ENCODE data around the gene ANKRD12. TPM values are rescaled to one million over a fixed set of nuclear protein-coding genes. Genes with fewer than 3 reads are reported as not detected.

The ANKRD12 gene
- total and polyA plus RNA-seq, 9 donors: 8.8 to 115 (median 72.9) TPM

GRCh38 chr18:9304388-9305070 lies 167.9 kb downstream of the ANKRD12 start:
- intact Hi-C loops (cut with DNase I): no loop called here
- H3K9me3 ChIP-seq: no peaks in the 10 kb centered on the region
- H3K27me3 ChIP-seq: no peaks in the 10 kb centered on the region
- H3K4me3 ChIP-seq: no peak overlapping the region
- WGBS, 3 donors: 94 to 95% (median 94%) methylated on average over 6 of the region's 6 CpGs
- H3K36me3 ChIP-seq: no peaks in the 10 kb centered on the region
- no peak for DNase-seq
- TF ChIP-seq CTCF (IDR thresholded peaks at IDR 0.05) (no peak), POLR2A (IDR thresholded peaks at IDR 0.05) (no peak), EP300 (IDR thresholded peaks at IDR 0.05) (no peak)
- no peak overlapping the region for H3K27ac ChIP-seq
- H3K4me1 ChIP-seq (ENCODE audit: insufficient read depth): no peaks in the 10 kb centered on the region

- WGBS, 3 donors: 9 to 17% (median 13%) methylated on average over 1 of the region's 1 CpG
- Histone ChIP-seq H3K27ac (no peak overlapping the region), H3K27me3 (no peaks in the 10 kb centered on the region), H3K4me3 (no peak overlapping the region), H3K9me3 (no peaks in the 10 kb centered on the region), H3K4me1 (ENCODE audit: insufficient read depth) (no peaks in the 10 kb centered on the region), H3K36me3 (no peaks in the 10 kb centered on the region)
- intact Hi-C loops (cut with DNase I): no loop called here
- DNase-seq: no peak
- TF ChIP-seq POLR2A (IDR thresholded peaks at IDR 0.05): no peak
- no peak for TF ChIP-seq EP300 (IDR thresholded peaks at IDR 0.05)
- no peak for TF ChIP-seq CTCF (IDR thresholded peaks at IDR 0.05)
These were observed 182.8 kb downstream of the ANKRD12 start for GRCh38 chr18:9319333-9319732.

GRCh38 chr18:9321017-9321452 lies 184.5 kb downstream of the ANKRD12 start:
- H3K4me3 ChIP-seq: no peak overlapping the region
- no peak for TF ChIP-seq CTCF (IDR thresholded peaks at IDR 0.05)
- no peak for TF ChIP-seq POLR2A (IDR thresholded peaks at IDR 0.05)
- no peak for TF ChIP-seq EP300 (IDR thresholded peaks at IDR 0.05)

GRCh38 chr18:9321736-9322135 lies 185.2 kb downstream of the ANKRD12 start:
- TF ChIP-seq POLR2A (IDR thresholded peaks at IDR 0.05): no peak
- no peak for TF ChIP-seq CTCF (IDR thresholded peaks at IDR 0.05)
- TF ChIP-seq EP300 (IDR thresholded peaks at IDR 0.05): no peak
- Histone ChIP-seq H3K9me3 (no peaks in the 10 kb centered on the region), H3K27ac (no peak overlapping the region), H3K4me3 (no peak overlapping the region), H3K27me3 (no peaks in the 10 kb centered on the region), H3K4me1 (ENCODE audit: insufficient read depth) (no peaks in the 10 kb centered on the region), H3K36me3 (no peaks in the 10 kb centered on the region)
- DNase-seq: no peak
- 34 to 66% (median 44%) methylated on average over 4 of the region's 4 CpGs for WGBS, 3 donors
- intact Hi-C loops (cut with DNase I): no loop called here

More at GRCh38 chr18:9321017-9321452, 184.5 kb downstream of the ANKRD12 start:
- 19 to 25% (median 24%) methylated on average over 4 of the region's 4 CpGs for WGBS, 3 donors
- Histone ChIP-seq H3K27me3 (no peaks in the 10 kb centered on the region), H3K4me1 (ENCODE audit: insufficient read depth) (no peaks in the 10 kb centered on the region), H3K27ac (no peak overlapping the region), H3K36me3 (no peaks in the 10 kb centered on the region), H3K9me3 (no peaks in the 10 kb centered on the region)
- DNase-seq: no peak
- intact Hi-C loops (cut with DNase I): no loop called here
